Fibroblast of peridontal ligament (primary cell): Measurements from ENCODE around the gene ATP8A2.
"Not testable (repeated sequence)": the region's sequence is repeated elsewhere in the genome, so short reads cannot be mapped to it uniquely, and the experiment has no call there.

Experiments used
- DNase-seq: peaks from one replicate; pipeline ENCODE4 v3.0.0-alpha.2; 2010; ENCODE audit errors: extremely low read depth

Gene ATP8A2

GRCh38 chr13:25462301-25463125, 90.7 kb downstream of the ATP8A2 start:
- DNase-seq = no peak

GRCh38 chr13:25463496-25463895, 91.7 kb downstream of the ATP8A2 start:
- DNase-seq = peak; percentile 48

DNA sequence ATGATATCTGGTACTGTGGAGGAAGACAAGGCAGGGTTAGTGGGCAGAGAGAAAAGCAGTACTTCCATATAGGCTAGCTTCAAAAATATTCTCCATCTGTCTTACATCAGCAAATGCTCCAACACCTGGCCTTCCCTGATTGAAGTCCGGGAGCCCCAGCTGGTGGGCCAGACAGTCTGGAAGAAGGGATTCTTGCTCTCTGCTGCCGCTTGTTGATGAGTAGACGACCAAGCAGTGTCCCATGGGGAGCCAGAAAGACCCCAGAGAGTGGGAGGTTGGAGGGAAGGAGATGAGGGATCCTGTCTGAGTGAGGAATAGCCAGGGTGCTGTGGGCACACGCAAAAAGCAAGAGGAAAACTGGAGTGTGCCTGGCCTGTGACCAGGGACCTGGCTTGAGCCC, 95.1 kb downstream of the ATP8A2 start:
- DNase-seq = no peak

- no peak for DNase-seq
These were observed 96.8 kb downstream of the ATP8A2 start for GRCh38 chr13:25468325-25469168.

GRCh38 chr13:25469169-25469525, 97.4 kb downstream of the ATP8A2 start:
- DNase-seq = no peak

DNA sequence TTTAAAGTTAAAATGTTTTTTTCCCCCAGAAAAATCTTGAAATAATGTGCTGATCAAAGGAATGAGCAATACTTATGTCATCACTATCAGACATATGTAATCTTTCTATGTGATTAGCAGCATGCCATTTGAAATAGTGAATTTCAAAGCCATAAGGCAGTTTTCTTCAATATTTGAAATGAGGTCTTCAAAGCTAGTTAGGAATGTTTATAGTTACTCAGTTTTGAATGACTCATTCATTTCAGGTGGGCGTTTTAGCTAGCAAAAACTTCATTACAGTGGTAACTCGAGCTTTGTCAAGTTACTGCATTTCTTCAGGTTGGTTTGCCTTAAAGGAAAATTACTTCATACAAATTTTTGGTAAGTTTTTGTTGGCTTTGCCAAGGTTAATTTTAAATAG, 102.1 kb downstream of the ATP8A2 start:
- no peak for DNase-seq

GRCh38 chr13:25478186-25478585, 106.4 kb downstream of the ATP8A2 start:
- DNase-seq = peak; percentile 55

DNA sequence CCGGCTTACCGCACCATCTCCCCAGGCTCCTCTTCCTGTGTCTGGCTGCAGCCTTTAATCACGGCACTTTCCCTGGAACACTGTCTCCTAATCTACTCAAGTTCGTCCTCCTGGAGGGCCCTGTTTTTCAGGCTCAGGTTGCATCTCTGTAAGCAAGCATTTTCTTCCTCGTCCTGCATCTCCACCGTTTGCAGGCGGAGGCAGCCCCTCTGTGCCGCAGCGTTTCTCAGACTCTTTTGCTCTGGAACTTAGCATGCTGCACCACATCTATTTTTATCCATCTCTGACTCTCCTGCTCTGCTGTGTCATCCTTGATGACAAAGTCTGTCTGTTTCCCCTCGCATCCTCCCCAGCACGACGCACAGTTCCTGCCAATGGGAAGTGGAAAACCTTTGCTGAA, 117.5 kb downstream of the ATP8A2 start:
- DNase-seq = peak; percentile 7

GRCh38 chr13:25490236-25490635, 118.5 kb downstream of the ATP8A2 start:
- no peak for DNase-seq

GRCh38 chr13:25493931-25494640, 122.3 kb downstream of the ATP8A2 start:
- DNase-seq = no peak

DNA sequence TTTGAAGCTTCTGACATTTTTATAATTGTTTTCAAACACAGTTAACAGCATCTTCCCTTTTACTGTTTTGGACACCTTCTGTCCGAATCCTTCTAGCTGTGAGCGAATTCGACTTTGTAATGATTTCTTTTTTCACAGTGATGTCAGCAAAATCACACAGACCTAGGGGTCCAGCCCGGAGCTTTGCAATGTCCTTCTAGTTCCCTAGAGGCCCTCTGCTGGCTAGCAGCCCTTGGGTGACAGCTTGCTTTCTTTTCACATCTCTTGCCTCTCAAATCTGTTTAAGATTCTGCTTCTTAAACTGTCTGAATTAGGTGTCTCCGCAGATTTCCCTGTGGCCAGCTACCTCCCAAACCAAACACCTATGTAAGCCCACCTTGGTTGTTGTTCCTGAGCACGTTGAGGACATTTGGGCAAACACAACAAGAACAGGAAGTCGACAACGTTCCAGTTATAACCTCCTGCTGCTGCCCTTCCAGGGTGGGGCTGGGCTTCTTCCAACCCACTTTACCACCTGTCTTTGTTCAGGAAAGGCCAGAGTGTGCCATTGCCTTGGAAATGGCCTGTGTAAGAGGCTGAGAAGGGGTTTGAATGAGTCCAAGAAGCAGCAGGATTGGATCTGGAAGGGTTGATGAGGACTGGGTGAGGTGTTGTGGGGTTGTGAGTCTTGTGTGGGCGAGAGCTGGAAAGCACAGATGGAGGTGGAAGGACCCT, 123.1 kb downstream of the ATP8A2 start:
- DNase-seq = no peak

DNA sequence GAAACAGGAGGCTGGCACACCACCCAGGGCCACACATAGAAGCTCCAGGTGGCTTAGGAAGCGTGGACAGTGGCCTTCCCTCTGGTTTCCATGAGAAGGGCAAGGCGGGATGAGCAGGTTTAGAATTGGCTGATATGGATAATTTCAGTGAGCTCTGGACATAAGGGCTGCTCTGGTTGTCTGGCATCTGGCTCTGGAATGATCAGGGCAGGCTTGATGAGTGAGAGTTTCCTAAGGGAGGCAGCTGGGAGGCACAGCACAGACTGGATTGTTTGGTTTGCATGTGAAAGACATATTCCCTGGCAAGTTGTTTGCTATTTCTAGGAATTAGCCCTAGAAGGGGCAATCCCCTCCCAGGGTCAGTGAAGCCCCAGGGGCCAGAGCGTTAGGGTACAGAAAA, 129.5 kb downstream of the ATP8A2 start:
- no peak for DNase-seq

- DNase-seq = no peak
These were observed 130.3 kb downstream of the ATP8A2 start for GRCh38 chr13:25502031-25502430.

DNA sequence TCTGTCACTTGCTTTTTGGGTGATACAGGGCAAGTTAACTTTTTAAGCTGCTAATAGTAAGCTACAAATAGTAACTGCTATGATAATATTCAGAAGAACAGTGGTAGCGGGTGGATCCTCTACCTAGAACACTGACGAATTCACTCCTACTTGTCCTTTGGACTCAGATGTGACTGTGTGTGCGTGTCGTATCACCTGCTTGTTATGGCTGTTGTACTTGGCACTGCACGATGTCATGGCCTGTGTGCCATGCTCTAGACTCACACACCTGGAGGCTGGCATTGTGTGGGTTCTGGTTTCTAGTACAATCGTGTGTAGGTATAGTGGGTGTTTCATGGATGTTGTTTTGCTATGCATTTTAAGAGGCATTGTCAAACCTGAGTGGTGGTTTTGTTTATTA, 130.8 kb downstream of the ATP8A2 start:
- no peak for DNase-seq

DNA sequence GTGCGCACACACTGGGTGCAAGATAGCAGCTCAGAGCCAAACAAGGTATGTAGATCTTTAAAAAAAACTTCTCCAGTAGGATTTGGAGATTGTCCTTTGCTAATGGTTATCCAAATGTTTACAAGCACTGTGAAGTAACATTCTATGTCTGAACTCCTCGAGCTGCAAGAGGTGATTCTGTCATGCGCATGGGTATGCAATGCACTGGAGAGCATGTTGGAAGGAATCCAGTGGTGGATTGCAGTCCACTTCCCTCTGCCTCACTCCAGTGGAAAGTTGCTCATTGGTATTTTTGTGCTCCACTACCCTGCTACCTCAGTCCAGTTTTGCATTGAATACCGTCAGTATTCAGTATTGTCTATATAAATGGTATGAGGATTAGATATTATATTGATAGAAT, 132.1 kb downstream of the ATP8A2 start:
- DNase-seq = no peak

- DNase-seq = no peak
These were observed 136.1 kb downstream of the ATP8A2 start for GRCh38 chr13:25507841-25508240.

DNA sequence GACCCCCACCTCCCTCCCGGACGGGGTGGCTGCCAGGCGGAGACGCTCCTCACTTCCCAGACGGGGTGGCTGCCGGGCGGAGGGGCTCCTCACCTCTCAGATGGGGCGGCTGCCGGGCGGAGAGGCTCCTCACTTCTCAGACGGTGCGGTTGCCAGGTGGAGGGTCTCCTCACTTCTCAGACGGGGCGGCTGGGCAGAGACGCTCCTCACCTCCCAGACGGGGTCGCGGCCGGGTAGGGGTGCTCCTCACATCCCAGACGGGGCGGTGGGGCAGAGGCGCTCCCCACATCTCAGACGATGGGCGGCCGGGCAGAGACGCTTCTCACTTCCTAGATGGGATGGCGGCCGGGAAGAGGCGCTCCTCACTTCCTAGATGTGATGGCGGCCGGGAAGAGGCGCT, 141.3 kb downstream of the ATP8A2 start:
- not testable (repeated sequence) for DNase-seq

DNA sequence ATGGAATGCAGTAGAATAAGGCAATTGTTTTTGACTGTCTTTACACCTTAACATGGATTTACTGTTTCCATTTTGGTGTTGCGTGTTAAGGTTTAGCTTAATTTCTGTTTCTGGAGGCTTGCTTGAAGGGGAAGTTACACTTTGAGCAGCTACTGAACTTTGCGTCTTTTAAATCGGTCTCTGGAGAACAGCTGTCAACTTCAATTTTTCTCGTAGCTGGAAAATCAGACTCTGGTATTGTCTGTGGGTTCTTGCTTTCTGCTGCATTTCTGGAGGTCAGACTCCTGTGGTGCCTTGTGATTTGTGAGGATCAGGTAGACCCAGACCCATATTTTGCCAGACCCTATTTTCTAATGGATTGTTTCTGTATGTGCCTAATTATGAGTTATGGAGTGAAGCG, 146.7 kb downstream of the ATP8A2 start:
- no peak for DNase-seq

- DNase-seq = no peak
These were observed 154.1 kb downstream of the ATP8A2 start for GRCh38 chr13:25525884-25526283.

DNA sequence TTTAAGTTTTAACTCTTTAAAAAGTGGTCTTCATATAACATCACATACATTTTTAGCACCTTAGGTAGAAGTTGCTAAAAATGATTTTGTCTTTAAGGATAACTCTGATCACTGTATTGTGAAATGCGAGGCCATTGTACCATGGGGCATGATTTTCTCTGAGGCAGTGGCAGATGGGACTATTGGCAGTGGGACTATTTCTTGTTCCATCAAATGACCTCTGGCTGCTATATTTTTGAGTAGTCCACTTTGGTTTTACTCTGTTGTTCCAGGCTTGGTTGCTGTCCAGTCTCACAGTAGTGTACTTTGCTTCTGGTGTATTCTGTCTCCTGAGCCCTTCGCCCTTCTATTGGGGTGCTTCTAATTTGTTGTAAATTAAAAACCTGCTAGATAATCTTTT, 156.5 kb downstream of the ATP8A2 start:
- DNase-seq = no peak

GRCh38 chr13:25529425-25529824, 157.7 kb downstream of the ATP8A2 start:
- no peak for DNase-seq

GRCh38 chr13:25538276-25538675, 166.5 kb downstream of the ATP8A2 start:
- no peak for DNase-seq
